Retinal pigment epithelial cell (primary cell): ENCODE measurements around the gene NECTIN3.
A peak's percentile ranks its signal among the peaks of the same experiment; 100 is the strongest.

Source experiments
- DNase-seq: peaks from one replicate; pipeline ENCODE4 v3.0.0-alpha.2; 2010; ENCODE audit warnings: low read depth
- H3K4me3 ChIP-seq: 2 replicates; pipeline ENCODE4 v1.5.1; 2011; ENCODE audit warnings: mild to moderate bottlenecking, low read length, control low read depth, moderate library complexity
- CTCF ChIP-seq: conservative IDR thresholded peaks from 2 replicates; pipeline ENCODE4 v1.5.1; 2011; ENCODE audit warnings: low read depth, low read length, control low read depth, inconsistent platforms

Gene NECTIN3

GRCh38 chr3:111112913-111113312, 41.3 kb downstream of the NECTIN3 start:
- no peak overlapping the region for H3K4me3 ChIP-seq
- DNase-seq, result no peak
- TF ChIP-seq CTCF, result no peak

- TF ChIP-seq CTCF, result no peak
- H3K4me3 ChIP-seq, result no peak overlapping the region
- DNase-seq, result no peak
Measured at GRCh38 chr3:111128884-111129283, 57.3 kb downstream of the NECTIN3 start.

- no peak for DNase-seq
- no peak for TF ChIP-seq CTCF
Measured at GRCh38 chr3:111130827-111131226, 59.2 kb downstream of the NECTIN3 start.

GRCh38 chr3:111134302-111134701, 62.7 kb downstream of the NECTIN3 start:
- H3K4me3 ChIP-seq, result no peak overlapping the region
- DNase-seq, result no peak
- no peak for TF ChIP-seq CTCF

More at GRCh38 chr3:111130827-111131226, 59.2 kb downstream of the NECTIN3 start:
- H3K4me3 ChIP-seq, result no peak overlapping the region

GRCh38 chr3:111151438-111151837, 79.8 kb downstream of the NECTIN3 start:
- H3K4me3 ChIP-seq, result no peak overlapping the region
- peak; percentile 69 for DNase-seq
- TF ChIP-seq CTCF, result no peak

- TF ChIP-seq CTCF, result no peak
- H3K4me3 ChIP-seq, result no peak overlapping the region
- no peak for DNase-seq
Measured at GRCh38 chr3:111152496-111152895, 80.9 kb downstream of the NECTIN3 start.

GRCh38 chr3:111156517-111156916, 84.9 kb downstream of the NECTIN3 start:
- no peak for TF ChIP-seq CTCF
- no peak overlapping the region for H3K4me3 ChIP-seq
- DNase-seq, result no peak
